ENCODE measurements around the gene RPL41. TPM values are rescaled to one million over a fixed set of nuclear protein-coding genes. Genes with fewer than 3 reads are reported as not detected.

RPL41 gene
- total and polyA plus RNA-seq, 9 of the 15 experiments (the other 6 are each of a cell fraction or from before 2014, with no cell fraction given): 3,403 to 11,276 (median 5,604) TPM

DNA sequence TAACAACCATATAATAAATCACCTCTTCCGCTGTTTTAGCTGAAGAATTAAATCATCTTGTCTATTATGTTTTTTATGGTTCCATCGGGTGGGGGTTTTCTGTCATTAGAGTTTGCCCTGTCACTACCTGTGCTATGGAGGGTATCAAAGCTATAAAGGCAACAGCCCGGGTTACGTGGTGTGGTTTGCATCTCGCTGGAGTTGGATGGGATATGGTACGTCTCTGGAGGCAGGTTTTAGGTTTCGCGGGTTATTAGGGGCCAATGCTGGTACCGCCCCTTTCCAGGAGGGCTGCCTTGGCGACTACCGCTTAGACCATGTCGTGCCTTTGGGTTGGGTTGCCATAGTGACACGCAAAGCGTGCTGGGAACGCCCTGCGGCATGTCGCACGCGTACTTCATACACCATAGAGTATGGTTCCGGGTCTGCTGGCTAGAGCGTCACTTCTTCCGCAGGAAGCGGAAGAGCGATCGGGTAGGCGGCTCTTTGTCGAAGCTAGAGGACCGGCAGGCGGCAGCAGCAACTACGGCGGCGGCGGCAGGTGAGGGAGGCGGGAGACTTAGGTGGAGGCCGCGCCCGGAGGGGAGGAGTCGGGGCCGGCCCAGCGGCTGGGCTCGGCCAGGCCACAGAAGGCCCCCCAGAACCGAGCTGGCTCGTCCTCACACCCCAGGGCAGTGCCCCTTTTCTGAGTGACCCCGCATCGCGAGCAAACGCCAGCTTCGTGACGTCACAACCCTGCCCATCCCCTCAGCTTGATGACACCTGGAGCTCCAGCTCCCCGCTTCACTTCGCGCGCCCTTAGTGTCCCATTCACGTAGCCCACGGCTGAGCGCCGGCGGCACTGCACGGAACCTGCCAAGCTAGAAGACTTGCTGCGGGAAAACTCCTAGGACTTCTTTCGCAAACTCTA lies 1.6 kb downstream of the RPL41 start, which contains the start of gene ZC3H10 (continued):
- TF ChIP-seq, protein P1, sequence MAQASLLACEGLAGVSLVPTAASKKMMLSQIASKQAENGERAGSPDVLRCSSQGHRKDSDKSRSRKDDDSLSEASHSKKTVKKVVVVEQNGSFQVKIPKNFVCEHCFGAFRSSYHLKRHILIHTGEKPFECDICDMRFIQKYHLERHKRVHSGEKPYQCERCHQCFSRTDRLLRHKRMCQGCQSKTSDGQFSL (CRISPR knock-in tag; IDR thresholded peaks at IDR 0.05): 0 out of 2 replicates have a peak, but pooled peaks have one; percentile 53
- TF ChIP-seq, protein P1 (tag; IDR thresholded peaks at IDR 0.05): no peak
- TF ChIP-seq, protein P2, sequence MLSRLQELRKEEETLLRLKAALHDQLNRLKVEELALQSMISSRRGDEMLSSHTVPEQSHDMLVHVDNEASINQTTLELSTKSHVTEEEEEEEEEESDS (CRISPR knock-in tag; IDR thresholded peaks at IDR 0.05): no peak
- TF ChIP-seq GTF2F1 (IDR thresholded peaks at IDR 0.05; ENCODE audit: low read depth, low read length) (peak; percentile 89; the same call in 1 of the 2 replicates), TAL1 (IDR thresholded peaks at IDR 0.05) (no peak), MXI1 (IDR thresholded peaks at IDR 0.05; ENCODE audit: low read depth, low read length) (peak; percentile 99), NRF1 (conservative IDR thresholded peaks at IDR 0.05 in 1 of 2, IDR thresholded peaks at IDR 0.05 in 1 of 2) (peak; percentile 58 to 70), GATAD2B (IDR thresholded peaks at IDR 0.05; ENCODE audit: borderline replicate concordance) (no peak; the same call in 1 of the 2 replicates), PHB2 (IDR thresholded peaks at IDR 0.05; ENCODE audit: low read depth) (no peak; the same call in 1 of the 2 replicates), CCAR2 (IDR thresholded peaks at IDR 0.05; ENCODE audit: low read depth, low read length) (no peak), TGIF2 (CRISPR knock-in tag; IDR thresholded peaks at IDR 0.05) (peak; percentile 53; the same call in 1 of the 2 replicates), CBX1 (IDR thresholded peaks at IDR 0.05; ENCODE audit: low read depth) (peak; percentile 58; the same call in 1 of the 2 replicates), ZNF133 (CRISPR knock-in tag; IDR thresholded peaks at IDR 0.05) (no peak), SMAD4 (CRISPR knock-in tag; conservative IDR thresholded peaks at IDR 0.05) (peak; percentile 78; the same call in 1 of the 2 replicates), ZNF668 (CRISPR knock-in tag; IDR thresholded peaks at IDR 0.05) (no peak), POLR2AphosphoS5 (IDR thresholded peaks at IDR 0.05; ENCODE audit: control insufficient read depth, insufficient read depth, low read depth, low read length) (peak; percentile 99), SNIP1 (IDR thresholded peaks at IDR 0.05; ENCODE audit: low read depth) (peak; percentile 82), SMARCC2 (IDR thresholded peaks at IDR 0.05; ENCODE audit: low read depth) (no peak), ZC3H4 (CRISPR knock-in tag; IDR thresholded peaks at IDR 0.05; ENCODE audit: borderline replicate concordance) (peak; percentile 64; the same call in 1 of the 2 replicates)
- TF ChIP-seq, protein P3, sequence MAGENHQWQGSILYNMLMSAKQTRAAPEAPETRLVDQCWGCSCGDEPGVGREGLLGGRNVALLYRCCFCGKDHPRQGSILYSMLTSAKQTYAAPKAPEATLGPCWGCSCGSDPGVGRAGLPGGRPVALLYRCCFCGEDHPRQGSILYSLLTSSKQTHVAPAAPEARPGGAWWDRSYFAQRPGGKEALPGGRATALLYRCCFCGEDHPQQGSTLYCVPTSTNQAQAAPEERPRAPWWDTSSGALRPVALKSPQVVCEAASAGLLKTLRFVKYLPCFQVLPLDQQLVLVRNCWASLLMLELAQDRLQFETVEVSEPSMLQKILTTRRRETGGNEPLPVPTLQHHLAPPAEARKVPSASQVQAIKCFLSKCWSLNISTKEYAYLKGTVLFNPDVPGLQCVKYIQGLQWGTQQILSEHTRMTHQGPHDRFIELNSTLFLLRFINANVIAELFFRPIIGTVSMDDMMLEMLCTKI (IDR thresholded peaks at IDR 0.05; ENCODE audit: partially characterized antibody): no peak
- TF ChIP-seq, protein P4, sequence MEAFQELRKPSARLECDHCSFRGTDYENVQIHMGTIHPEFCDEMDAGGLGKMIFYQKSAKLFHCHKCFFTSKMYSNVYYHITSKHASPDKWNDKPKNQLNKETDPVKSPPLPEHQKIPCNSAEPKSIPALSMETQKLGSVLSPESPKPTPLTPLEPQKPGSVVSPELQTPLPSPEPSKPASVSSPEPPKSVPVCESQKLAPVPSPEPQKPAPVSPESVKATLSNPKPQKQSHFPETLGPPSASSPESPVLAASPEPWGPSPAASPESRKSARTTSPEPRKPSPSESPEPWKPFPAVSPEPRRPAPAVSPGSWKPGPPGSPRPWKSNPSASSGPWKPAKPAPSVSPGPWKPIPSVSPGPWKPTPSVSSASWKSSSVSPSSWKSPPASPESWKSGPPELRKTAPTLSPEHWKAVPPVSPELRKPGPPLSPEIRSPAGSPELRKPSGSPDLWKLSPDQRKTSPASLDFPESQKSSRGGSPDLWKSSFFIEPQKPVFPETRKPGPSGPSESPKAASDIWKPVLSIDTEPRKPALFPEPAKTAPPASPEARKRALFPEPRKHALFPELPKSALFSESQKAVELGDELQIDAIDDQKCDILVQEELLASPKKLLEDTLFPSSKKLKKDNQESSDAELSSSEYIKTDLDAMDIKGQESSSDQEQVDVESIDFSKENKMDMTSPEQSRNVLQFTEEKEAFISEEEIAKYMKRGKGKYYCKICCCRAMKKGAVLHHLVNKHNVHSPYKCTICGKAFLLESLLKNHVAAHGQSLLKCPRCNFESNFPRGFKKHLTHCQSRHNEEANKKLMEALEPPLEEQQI (IDR thresholded peaks at IDR 0.05): no peak
- TF ChIP-seq, protein P5, sequence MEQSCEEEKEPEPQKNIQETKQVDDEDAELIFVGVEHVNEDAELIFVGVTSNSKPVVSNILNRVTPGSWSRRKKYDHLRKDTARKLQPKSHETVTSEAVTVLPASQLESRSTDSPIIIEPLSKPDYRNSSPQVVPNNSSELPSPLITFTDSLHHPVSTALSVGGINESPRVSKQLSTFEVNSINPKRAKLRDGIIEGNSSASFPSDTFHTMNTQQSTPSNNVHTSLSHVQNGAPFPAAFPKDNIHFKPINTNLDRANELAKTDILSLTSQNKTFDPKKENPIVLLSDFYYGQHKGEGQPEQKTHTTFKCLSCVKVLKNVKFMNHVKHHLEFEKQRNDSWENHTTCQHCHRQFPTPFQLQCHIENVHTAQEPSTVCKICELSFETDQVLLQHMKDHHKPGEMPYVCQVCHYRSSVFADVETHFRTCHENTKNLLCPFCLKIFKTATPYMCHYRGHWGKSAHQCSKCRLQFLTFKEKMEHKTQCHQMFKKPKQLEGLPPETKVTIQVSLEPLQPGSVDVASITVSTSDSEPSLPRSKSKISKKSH (CRISPR knock-in tag; IDR thresholded peaks at IDR 0.05): no peak

All from K562 (cell line).